ENCODE data around the gene ROMO1. TPM values are rescaled to one million over a fixed set of nuclear protein-coding genes. Genes with fewer than 3 reads are reported as not detected.
"Not testable (repeated sequence)": the region's sequence is repeated elsewhere in the genome, so short reads cannot be mapped to it uniquely, and the experiment has no call there.

ROMO1 gene
- total RNA-seq, 1 donor from 2014 or later = 719 TPM

DNA sequence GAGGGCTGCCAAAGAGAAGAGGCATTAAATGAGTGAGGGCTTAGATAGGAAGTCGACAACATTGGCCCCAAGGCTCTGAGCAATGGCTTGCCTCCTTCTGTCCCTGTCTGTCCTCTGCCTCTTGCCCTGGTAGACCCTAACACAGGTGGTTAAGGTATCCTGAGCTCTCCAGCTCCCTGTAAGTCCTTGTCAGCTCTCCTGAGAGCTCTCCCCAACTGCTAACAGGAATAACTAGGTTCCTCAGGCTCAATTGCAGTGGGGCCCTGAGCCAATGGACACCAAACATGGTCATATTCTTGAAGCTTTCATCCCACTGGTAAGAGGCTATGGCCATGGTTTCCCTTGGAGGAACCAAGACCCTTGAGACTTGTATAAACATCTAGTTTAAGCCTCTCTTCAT lies 29.5 kb upstream of the ROMO1 start:
- DNase-seq (ENCODE audit: low read depth) = no peak
- Histone ChIP-seq H3K27me3 (ENCODE audit: control insufficient read depth, insufficient read depth, low read length) (no peaks in the 10 kb centered on the region), H3K36me3 (ENCODE audit: control insufficient read depth, insufficient read depth, low read length) (peaks cover 1% of the 10 kb centered on the region), H3K4me3 (ENCODE audit: low read depth, low read length) (no peak overlapping the region)
- TF ChIP-seq CTCF (IDR thresholded peaks at IDR 0.05; ENCODE audit: insufficient read depth, low read length, poor library complexity, severe bottlenecking) = no peak

GRCh38 chr20:35673884-35674283 lies 25.3 kb upstream of the ROMO1 start:
- Histone ChIP-seq H3K36me3 (ENCODE audit: control insufficient read depth, insufficient read depth, low read length) (peaks cover 1% of the 10 kb centered on the region), H3K27me3 (ENCODE audit: control insufficient read depth, insufficient read depth, low read length) (no peaks in the 10 kb centered on the region), H3K4me3 (ENCODE audit: low read depth, low read length) (no peak overlapping the region)
- no peak for TF ChIP-seq CTCF (IDR thresholded peaks at IDR 0.05; ENCODE audit: insufficient read depth, low read length, poor library complexity, severe bottlenecking)
- DNase-seq (ENCODE audit: low read depth) = no peak

- no peak for TF ChIP-seq CTCF (IDR thresholded peaks at IDR 0.05; ENCODE audit: insufficient read depth, low read length, poor library complexity, severe bottlenecking)
- H3K27me3 ChIP-seq (ENCODE audit: control insufficient read depth, insufficient read depth, low read length) = no peaks in the 10 kb centered on the region
- H3K36me3 ChIP-seq (ENCODE audit: control insufficient read depth, insufficient read depth, low read length) = peaks cover 1% of the 10 kb centered on the region
- DNase-seq (ENCODE audit: low read depth) = no peak
- H3K4me3 ChIP-seq (ENCODE audit: low read depth, low read length) = no peak overlapping the region
These were observed 24.3 kb upstream of the ROMO1 start for GRCh38 chr20:35674921-35675320.

- Histone ChIP-seq H3K4me3 (ENCODE audit: low read depth, low read length) (no peak overlapping the region), H3K36me3 (ENCODE audit: control insufficient read depth, insufficient read depth, low read length) (no peaks in the 10 kb centered on the region), H3K27me3 (ENCODE audit: control insufficient read depth, insufficient read depth, low read length) (no peaks in the 10 kb centered on the region)
- no peak for TF ChIP-seq CTCF (IDR thresholded peaks at IDR 0.05; ENCODE audit: insufficient read depth, low read length, poor library complexity, severe bottlenecking)
- no peak for DNase-seq (ENCODE audit: low read depth)
These were observed 18.6 kb upstream of the ROMO1 start for GRCh38 chr20:35680452-35681183.

GRCh38 chr20:35681960-35682359 lies 17.2 kb upstream of the ROMO1 start:
- Histone ChIP-seq H3K36me3 (ENCODE audit: control insufficient read depth, insufficient read depth, low read length) (no peaks in the 10 kb centered on the region), H3K27me3 (ENCODE audit: control insufficient read depth, insufficient read depth, low read length) (no peaks in the 10 kb centered on the region), H3K4me3 (ENCODE audit: low read depth, low read length) (no peak overlapping the region)
- no peak for TF ChIP-seq CTCF (IDR thresholded peaks at IDR 0.05; ENCODE audit: insufficient read depth, low read length, poor library complexity, severe bottlenecking)
- DNase-seq (ENCODE audit: low read depth) = no peak

DNA sequence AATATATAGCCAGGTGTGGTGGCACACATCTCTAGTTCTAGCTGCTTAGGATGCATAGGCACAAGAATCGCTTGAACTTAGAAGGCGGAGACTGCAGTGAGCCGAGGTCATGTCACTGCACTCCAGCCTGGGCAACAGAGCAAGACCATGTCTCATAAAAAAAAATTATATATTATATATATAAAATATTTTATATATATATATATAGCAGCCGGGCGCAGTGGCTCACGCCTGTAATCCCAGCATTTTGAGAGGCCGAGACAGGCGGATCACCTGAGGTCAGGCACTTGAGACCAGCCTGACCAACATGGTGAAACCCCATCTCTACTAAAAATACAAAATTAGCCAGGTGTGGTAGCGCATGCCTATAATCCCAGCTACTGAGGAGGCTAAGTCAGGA lies 13.8 kb upstream of the ROMO1 start:
- not testable (repeated sequence) for H3K4me3 ChIP-seq (ENCODE audit: low read depth, low read length); H3K27me3 ChIP-seq (ENCODE audit: control insufficient read depth, insufficient read depth, low read length); H3K36me3 ChIP-seq (ENCODE audit: control insufficient read depth, insufficient read depth, low read length); DNase-seq (ENCODE audit: low read depth)

DNA sequence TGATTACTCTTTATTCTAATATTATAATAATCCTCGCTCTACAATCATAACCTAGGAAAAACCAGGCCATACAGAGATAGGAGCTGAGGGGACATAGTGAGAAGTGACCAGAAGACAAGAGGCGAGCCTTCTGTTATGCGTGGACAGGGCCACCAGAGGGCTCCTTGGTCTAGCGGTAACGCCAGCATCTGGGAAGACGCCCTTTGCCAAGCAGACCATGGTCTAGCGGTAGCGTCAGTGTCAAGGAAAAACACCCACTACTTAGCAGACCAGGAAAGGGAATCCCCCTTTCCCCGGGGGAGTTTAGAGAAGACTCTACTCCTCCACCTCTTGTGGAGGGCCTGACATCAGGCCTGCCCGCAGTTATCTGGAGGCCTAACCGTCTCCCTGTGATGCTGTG lies 12.3 kb upstream of the ROMO1 start:
- not testable (repeated sequence) for H3K27me3 ChIP-seq (ENCODE audit: control insufficient read depth, insufficient read depth, low read length); H3K36me3 ChIP-seq (ENCODE audit: control insufficient read depth, insufficient read depth, low read length); H3K4me3 ChIP-seq (ENCODE audit: low read depth, low read length); DNase-seq (ENCODE audit: low read depth)

All from kidney epithelial cell (primary cell).